Activated naive CD4-positive, alpha-beta T cell (primary cell): ENCODE data around the gene ACAD8.
"Not testable (repeated sequence)": the region's sequence is repeated elsewhere in the genome, so short reads cannot be mapped to it uniquely, and the experiment has no call there.

Experiments used
- DNase-seq, 4 experiments: peaks; one replicate each; lab custom pipeline; 2025; lab: John Stamatoyannopoulos, UW

Gene ACAD8

GRCh38 chr11:134238956-134239355 is 14.4 kb upstream of the ACAD8 start:
- no peak for DNase-seq

- DNase-seq, result no peak
Measured at GRCh38 chr11:134240592-134240991, 12.8 kb upstream of the ACAD8 start.

- no peak for DNase-seq
Measured at GRCh38 chr11:134242376-134242775, 11.0 kb upstream of the ACAD8 start.

- DNase-seq, result no peak
Measured at GRCh38 chr11:134243913-134244312, 9.5 kb upstream of the ACAD8 start.

- no peak for DNase-seq
Measured at GRCh38 chr11:134244593-134244992, 8.8 kb upstream of the ACAD8 start.

GRCh38 chr11:134245434-134245833 is 7.9 kb upstream of the ACAD8 start:
- DNase-seq, result no peak

GRCh38 chr11:134246100-134246499 is 7.3 kb upstream of the ACAD8 start:
- no peak for DNase-seq

- DNase-seq, result no peak
Measured at GRCh38 chr11:134246678-134247077, 6.7 kb upstream of the ACAD8 start.

- no peak for DNase-seq
Measured at GRCh38 chr11:134248910-134249480, 4.4 kb upstream of the ACAD8 start.

- DNase-seq, result no peak
Measured at GRCh38 chr11:134250246-134250645, 3.1 kb upstream of the ACAD8 start.

GRCh38 chr11:134250675-134251074 is 2.7 kb upstream of the ACAD8 start:
- DNase-seq, result no peak

GRCh38 chr11:134252346-134253187 is 801 bp upstream of the ACAD8 start:
- DNase-seq, result no peak

GRCh38 chr11:134254433-134255183 is 1.2 kb downstream of the ACAD8 start:
- DNase-seq, result no peak

GRCh38 chr11:134255184-134255561 is 1.8 kb downstream of the ACAD8 start:
- DNase-seq, result not testable (repeated sequence)

- no peak for DNase-seq
Measured at GRCh38 chr11:134257101-134257500, 3.7 kb downstream of the ACAD8 start.

- no peak for DNase-seq
Measured at GRCh38 chr11:134258577-134258976, 5.2 kb downstream of the ACAD8 start.

- no peak for DNase-seq
Measured at GRCh38 chr11:134260503-134260902, 7.1 kb downstream of the ACAD8 start.

- no peak for DNase-seq
Measured at GRCh38 chr11:134260983-134261382, 7.6 kb downstream of the ACAD8 start.

GRCh38 chr11:134261626-134262488 is 8.5 kb downstream of the ACAD8 start:
- DNase-seq, result no peak

- DNase-seq, result no peak
Measured at GRCh38 chr11:134264966-134265764, 11.8 kb downstream of the ACAD8 start.

GRCh38 chr11:134266440-134266839 is 13.1 kb downstream of the ACAD8 start:
- DNase-seq, result no peak
